GOT3 (cell line): ENCODE data around the gene MAFG.

ENCODE experiments used
- DNase-seq: peaks from one replicate; lab custom pipeline; 2025; ENCODE audit warnings: mixed read lengths; lab: John Stamatoyannopoulos, UW

Gene MAFG

GRCh38 chr17:81939881-81940385, 12.4 kb upstream of the MAFG start:
- no peak for DNase-seq

DNA sequence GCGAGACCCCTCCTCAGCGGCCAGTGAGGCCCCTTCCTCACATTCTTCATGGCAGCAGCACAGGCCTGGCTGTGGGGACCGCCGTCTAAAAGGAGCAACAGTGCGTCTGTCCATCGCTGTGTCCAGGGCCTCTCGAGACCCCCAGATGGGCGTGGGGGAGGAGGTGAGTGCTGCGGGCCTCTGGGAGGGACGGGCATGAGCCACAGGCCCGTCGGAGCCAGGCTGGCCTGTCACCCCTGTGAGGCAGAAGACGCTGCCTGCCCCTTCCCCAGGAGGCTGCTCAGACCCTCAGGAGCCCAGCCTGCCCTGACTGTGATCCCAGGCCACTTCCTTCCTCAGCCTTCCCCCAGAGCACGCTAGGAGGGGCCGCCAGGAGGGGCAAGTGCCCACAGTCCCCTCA, 11.7 kb upstream of the MAFG start:
- no peak for DNase-seq

DNA sequence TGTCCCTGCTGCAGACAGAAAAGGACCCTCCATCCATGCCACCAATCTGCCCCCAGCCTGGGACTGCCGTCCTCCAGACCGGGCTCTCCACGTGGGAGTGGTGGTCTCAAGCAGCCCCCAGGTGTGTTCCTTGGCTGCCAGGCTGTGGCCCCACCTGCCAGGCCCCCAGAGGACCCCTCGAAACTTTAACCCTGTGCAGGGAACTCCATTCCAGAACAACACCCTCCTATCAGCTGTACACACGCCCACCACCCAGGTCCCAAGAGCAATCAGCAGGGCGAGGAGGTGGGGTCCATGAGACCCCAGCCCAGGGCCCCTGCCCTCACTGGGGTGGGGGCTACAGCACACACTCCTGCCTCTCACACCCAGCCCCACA, 8.2 kb upstream of the MAFG start:
- DNase-seq = no peak

- DNase-seq = no peak
Measured at GRCh38 chr17:81934850-81935708, 7.5 kb upstream of the MAFG start.

DNA sequence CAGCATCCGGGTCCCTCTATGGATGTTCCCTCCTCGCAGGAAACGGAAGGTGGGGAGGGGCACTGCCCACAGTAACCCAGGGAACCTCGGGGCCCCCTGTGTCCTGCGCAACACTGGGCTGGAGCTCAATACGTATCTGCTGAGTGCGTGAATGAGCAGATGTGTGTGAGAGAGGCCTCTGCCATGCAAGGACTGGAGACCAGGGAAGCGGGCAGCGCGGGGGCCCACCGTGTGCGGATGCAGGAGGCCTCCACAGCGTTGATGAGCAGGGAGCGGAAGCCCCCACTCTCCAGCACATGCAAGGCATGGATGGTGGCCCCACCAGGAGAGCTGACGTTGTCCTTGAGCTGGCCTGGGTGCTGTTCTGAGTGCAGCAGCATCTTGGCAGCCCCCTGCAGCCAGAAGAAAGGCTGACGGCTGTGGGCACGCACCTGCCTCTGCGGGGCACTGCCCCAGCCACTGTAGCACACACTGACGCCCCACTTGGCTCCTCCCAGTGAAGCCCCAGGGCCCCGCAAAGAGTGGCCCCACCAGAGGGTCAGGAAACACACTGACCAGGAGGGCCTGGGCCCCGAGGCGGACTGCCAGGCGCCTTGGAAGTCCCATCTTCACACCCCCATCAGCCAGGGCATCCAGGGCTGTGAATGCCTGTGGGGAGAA, 6.7 kb upstream of the MAFG start:
- no peak for DNase-seq

GRCh38 chr17:81933178-81933699, 5.7 kb upstream of the MAFG start:
- DNase-seq = no peak

GRCh38 chr17:81932333-81932983, 4.9 kb upstream of the MAFG start:
- DNase-seq = no peak

DNA sequence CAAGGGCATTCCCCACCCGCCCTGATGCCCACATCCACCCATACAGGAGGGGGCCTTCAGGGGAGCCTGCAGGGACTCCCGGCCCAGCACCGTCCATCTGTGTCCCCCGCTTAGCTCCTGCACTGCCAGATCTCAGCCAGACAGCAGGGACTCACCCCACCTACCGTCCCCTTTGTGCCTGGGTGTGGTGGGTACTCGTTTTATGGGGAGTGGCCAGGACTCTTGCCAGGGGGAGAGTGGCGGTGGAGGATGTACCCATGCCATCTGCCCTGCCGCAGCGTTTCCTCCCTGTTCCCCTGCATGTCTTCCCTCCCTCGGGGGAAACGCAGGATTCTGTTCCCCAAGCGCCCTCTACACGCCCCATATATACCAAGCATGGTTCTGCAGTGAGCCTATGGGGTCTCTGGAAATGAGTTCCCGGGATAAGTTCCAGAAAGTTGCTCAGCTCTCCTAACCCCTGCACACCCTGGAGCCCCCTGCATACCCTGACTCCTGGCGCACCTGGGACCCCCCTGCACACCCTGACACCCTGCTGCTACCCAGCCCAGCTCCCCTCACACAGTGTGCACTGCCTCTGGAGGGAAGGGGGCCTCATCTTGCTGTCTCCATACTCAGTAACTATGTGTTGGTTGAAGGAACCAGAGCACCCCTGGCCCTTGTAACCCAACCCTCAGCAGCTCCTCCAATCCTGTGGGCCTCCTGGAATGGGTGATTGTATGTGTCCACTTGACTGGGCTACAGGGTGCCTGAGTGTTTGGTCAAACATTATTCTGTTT, 4.2 kb upstream of the MAFG start:
- no peak for DNase-seq

GRCh38 chr17:81931189-81931556, 3.6 kb upstream of the MAFG start:
- DNase-seq = no peak

- DNase-seq = no peak
Measured at GRCh38 chr17:81930142-81931125, 2.9 kb upstream of the MAFG start.

DNA sequence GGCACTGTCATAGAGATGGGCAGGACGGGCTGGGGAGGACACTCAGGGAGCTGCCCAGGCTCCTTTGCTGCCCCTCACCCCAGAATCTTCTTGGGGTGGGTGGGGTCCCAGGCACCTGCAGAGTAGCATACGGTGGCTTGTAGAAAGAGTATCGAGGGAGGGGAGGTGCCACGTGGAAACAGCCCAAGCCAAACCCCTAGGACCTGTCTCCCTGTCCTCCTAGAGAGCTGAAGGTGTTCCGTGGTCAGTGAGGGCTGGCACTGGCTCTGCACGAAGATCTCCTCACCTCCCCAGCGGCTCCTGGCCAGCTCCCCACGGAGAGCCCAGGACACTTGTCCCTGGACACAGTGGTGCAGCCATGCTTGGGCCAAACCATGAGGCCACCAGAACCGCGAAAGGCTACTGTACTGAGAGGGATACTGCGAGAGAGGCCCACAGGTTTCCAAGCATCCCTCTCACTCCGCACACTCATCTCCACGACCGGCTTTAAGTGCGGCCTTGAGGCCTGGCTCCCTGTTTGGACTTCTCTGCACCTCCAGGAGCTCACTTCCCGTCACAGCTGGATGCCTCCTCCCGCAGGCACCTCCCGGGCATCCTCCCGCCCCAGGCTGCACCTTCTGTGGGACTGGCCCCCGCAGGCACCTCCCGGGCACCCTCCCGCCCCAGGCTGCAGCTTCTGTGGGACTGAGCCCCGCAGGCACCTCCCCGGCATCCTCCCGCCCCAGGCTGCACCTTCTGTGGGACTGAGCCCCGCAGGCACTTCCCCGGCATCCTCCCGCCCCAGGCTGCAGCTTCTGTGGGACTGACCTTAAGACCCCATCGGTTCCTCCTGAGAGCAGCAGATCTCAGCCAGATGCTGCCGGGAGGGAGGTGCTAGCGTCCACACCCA, 2.0 kb upstream of the MAFG start:
- DNase-seq = no peak

DNA sequence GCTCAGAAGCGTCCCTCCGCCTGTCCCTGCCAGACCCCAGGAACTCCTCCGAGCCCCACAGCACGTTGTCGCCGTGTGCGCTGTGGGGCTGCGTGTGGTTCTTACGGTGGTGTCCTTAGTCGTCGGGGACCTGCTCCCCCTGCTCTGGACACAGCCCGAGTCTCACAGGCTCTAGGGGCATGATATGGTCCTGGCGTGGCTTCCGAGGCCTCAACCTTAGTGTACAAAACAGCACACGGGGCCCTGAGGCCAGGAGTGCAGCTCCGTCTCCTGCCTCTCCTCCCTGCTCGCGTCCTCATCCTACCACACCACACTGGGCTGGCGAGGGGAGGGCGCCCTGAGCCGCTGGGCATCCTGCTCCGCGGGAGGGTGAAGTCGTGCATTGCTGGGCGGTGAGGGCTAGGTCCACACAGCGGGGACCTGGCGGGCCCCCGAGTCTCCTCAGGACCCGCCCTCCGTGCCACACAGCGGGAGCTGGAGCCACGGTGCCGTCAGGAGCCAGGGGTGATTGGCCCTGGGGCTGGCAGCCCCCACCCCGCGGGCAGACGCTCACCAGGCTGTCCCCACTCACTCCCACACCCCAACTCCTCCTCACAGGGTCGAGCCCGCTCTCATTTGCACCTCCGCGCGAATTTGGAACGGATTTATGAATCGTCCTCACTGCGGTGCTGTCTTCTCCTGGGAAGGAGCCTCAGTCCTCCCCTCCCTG, 1.2 kb upstream of the MAFG start:
- no peak for DNase-seq

GRCh38 chr17:81927152-81927652, 333 bp downstream of the MAFG start:
- no peak for DNase-seq

DNA sequence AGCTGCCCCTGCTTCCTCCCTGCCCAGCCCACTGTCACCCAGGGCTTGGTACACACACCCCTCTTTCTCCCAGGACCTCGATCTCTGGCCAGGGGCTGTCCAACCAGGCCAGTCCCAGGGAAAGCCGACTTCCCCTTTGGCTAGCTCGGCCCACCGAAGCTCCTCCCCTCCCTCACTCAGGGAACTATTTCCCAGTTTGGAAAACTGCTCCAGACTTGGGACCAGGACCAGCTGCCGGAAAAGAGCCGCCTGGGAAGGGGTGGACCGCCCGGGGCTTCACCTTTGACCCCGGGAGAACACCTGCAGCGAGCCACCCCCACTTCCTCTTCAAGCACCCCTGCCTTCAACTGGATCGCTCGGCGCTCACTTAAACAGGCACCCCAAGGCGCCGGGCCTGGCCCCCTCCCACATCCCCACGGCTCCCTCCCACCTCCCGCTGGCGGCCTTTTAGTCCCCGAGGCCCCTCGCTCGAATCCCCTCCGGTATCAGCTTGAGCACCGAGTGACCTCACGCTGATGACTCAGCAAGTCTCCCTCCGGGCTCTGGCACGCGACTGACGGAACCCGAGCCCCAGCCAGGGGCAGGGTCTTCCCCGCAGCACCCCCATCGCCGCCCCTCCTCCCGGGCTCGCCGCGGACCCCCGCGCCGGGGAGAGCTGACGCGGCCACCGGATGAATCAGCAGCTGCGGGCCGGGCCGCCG, 934 bp downstream of the MAFG start:
- peak; percentile 33 for DNase-seq

DNA sequence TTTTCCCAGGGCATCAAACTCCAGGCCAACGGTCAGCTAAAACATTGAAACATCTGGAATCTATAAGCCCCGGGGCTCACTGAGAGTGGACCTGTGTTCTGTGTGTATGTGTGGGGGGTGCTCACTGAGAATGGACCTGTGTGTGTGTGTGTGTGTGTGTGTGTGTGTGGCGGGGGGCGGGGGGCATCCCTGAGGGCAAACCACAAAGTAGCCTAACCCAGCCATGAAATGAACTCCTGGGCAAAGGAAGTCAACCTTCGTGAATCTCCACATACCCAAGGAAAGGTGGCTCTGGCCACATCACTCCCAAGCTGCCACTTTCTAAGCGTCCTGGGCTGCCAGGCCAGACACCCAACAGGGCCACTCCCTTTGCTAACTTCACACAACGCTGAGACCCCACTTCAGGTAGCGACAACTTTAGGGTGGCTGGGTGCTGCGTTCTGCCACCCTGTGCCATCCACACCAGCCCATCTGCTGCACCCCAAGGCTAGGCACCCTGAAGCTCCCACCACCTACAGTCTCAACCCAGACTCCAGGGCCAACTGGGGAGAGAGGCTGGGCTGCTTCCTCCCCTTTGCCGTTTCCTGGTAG, 1.6 kb downstream of the MAFG start:
- no peak for DNase-seq

DNA sequence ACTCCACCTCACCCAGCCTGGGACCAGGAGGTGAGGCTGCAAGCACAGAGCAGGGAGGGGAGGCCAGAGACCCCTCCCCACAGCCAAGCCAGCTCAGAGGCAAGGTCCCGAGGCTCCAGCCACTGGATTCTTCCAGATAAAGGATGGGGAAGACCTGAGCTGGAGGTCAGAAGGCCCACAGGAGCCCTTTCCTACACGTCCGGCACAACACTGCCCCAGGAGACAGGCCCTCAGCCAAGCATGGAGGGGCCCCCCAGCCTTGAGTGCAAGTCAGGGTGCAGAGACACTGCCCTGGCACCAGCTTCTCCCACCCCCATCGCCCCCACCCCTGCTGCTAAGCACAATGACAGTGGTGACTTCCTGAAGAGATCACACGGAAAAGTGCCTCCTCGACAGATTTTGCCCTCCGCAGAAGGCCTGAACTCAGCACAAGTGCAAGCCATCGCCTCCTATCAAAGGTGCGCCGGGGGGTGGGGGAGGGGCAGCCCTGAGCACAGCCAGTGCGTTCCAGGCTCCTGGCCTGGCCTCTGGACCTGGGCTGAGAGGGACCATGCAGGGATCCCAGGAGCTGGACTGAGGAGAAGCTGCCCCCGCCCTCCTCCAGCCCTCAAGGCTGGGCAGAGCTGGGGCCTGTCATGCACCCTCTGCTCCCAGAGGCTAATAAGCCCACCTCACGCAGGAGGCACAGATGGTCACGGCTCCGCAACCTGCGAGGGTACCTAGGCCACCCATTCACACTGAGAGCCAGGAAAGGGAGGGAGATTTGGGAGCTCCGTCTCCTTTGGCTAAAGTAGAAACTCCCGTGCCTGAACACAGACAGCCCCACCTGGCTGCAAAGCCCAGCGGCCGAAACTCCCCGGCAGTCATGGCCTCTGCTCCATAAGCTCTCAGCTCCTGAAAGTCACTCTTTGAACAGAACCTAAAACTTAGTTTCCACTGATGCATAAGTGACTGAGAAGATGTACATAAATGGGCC, 2.7 kb downstream of the MAFG start:
- no peak for DNase-seq
